HG03442 (cell line): ENCODE data around the gene BCL7A.
"Not testable (repeated sequence)": the region's sequence is repeated elsewhere in the genome, so short reads cannot be mapped to it uniquely, and the experiment has no call there.

Experiments
- ATAC-seq: cut with Tn5 transposase; IDR thresholded peaks from one replicate; pipeline ENCODE4 v1.9.1; 2021; ENCODE audit warnings: mild to moderate bottlenecking, moderate library complexity; ENCODE audit not compliant: unreplicated experiment

Gene BCL7A

DNA sequence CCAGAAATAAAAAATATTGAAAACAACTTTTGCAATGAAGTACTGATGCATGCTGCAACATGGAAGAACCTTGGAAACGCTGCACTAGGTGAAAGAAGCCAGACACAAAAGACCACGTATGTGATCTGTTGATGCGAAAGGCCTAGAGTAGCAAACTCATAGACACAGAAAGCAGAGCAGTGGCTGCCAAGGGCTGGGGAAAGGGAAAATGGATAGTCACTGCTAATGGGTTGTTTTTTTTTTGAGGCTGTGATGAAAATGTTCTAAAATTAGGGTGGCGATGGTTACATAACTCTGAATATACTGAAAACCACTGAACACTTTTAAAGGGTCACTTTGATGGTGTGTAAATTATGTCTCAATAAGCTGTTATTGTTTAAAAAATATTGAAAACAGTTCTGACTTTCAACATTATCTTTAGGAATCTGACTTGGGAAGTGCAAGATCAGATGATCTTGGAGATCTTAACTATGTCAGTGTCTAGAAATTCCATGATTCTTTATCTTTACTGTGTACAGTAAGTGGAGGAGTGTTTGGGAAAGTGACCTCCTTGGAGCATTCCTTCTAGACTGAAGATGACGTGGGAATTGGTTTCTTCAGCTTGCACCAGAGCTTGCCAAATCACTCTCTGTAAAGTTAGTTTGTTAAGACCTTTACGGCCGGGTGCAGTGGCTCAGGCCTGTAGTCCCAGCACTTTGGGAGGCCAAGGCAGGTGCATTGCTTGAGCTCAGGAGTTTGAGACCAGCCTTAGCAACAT is 69.3 kb downstream of the BCL7A start:
- ATAC-seq = no peak

DNA sequence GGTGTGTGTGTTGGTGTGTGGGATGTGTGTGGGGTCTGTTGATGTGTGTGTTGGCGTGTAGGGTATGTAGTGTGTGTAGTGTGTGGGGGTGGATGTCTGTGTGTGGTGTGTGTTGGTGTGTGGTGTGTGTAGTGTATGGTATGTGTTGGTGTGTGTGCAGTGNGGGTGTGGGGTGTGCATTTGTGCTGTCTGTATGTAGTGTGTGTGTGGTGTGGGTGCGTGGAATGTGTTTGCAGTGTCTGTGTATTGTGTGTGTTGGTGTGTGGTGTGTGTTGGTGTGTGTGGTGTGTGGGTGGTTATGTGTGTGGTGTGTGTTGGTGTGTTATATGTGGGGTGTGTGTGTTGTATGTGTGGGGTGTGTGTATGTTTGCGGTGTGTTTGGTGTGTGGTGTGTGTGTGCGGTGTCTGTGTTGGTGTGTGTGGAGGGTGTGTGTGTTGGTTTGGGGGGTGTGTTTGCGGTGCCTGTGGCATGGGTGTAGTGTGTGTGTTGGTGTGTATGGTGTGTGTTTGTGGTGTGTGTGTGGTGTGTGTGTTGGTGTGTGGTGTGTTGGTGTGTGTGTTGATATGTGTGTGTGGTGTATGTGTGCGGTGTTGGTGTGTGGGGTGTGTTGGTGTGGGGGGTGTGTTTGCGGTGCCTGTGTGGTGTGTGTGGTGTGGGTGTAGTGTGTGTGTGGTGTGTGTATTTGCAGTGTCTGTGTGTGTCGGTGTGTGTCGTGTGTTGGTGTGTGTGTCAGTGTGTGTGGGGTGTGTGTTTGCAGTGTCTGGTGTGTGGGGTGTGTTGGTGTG is 71.6 kb downstream of the BCL7A start:
- no peak for ATAC-seq

DNA sequence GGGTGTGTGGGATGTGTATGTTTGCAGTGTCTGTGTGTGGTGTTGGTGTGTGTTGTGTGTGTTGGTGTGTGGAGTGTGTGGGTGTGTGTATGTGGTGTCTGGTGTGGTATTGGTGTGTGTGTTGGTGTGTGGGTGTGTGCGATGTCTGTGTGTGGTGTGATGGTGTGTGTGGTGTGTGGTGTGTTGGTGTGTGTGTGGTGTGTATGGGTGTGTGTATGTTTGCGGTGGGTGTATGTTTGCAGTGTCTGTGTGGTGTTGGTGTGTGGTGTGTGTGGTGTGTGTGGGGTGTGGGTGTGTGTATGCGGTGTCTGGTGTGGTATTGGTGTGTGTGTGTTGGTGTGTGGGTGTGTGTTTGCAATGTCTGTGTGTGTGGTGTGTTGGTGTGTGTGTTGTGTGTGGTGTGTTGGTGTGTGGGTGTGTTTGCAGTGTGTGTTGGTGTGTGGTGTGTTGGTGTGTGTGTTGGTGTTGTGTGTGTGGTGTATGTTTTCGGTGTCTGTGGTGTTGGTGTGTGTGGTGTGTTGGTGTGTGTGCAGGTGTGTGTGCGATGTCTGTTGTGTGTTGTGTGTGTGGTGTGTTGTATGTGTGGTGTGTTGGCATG is 72.6 kb downstream of the BCL7A start:
- no peak for ATAC-seq

DNA sequence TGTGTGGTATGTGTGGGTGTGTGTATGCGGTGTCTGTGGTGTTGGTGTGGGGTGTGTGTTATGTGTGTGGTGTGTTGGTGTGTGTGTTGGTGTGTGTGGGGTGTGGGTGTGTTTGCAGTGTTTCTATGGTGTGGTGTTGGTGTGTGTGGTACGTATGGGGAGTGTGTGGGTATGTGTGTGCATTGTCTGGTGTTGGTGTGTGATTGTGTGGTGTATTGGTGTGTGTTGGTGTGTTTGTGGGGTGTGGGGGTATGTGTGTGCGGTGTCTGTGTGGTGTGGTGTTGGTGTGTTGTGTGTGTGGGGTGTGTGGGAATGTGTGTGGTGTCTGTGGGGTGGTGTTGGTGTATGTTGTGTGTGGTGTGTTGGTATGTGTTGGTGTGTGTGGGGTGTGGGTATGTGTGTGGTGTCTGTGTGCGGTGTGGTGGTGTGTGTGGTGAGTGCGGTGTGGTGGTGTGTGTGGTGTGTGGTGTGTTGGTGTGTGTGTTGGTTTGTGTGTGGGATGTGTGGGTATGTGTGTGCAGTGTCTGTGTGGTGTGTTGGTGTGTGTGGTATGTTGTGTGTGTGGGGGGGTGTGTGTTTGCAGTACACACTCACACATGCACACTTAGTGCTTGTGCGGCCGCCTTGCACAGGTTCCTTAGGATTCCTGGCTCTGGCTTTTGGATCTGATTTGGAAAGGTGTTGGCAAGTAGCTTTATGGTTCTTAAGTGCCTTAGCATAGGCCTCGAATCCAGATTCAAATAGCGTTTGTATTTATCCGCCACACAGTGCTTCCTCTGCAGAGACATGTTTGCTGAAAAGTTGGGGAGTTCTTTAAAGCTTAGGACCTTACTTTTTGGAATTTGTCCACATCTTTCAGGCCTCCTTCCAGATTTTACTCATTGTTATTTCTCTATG is 73.3 kb downstream of the BCL7A start:
- ATAC-seq = no peak

DNA sequence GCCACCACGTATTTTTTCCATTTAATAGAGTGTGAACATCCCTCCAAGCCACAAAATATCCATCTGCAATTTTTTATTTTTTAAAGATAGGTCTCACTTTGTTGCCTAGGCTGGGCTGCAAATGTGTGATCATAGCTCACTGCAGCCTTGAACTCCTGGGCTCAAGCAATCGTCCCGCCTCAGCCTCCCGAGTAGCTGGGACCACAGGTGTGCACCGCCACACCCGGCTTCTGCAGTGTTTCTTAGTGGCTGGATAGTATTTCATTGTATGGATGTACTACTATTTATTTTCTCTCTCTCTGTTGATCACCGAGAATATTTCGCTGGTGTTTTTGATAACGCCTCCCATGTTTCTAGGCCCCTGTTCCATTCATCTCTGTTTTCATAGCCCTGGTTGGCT is 74.3 kb downstream of the BCL7A start:
- no peak for ATAC-seq

DNA sequence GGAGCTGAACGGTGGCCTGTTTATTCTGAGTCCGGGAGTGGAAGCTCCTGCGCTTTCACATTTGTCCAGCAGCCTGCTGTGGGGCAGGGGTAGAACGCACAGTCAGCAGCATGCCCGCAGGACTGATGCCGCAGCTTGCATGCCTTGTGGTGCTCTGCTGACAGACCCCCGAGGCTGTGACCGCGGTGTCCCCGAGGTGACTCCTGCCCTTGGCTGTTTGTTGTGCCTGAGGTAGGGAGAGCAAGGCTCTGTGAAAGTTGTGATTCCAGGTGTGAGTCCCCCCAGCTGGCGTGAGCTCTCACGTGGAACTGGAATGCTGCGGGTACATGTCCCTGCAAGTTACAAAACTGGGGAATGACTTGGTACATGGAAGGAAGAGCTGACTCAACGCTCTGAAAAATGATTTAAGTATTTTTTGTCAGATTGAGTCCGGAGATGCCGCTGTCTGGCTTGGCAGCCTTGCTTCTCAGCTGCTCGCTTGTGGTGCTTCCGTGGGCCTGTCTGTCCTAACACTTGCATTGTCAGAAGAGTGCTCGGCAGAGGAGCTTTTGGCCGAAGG is 75.0 kb downstream of the BCL7A start:
- no peak for ATAC-seq

DNA sequence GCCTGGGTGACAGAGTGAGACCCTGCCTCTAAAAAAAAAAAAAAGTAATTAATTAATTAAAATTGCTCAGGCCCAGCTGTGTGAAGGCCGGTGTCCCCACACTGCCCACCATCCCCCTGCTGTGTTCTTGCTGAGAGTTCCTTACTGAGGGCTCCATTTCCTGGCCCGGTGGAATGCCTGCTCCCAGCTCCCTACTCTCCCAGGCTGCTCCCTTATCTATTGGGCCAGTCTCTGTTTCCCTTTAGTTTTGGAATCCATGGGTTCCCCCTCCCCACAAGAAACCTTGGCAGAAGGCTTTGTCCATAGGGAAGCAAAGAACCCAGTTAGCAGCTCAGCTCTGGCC is 75.9 kb downstream of the BCL7A start:
- ATAC-seq = no peak

DNA sequence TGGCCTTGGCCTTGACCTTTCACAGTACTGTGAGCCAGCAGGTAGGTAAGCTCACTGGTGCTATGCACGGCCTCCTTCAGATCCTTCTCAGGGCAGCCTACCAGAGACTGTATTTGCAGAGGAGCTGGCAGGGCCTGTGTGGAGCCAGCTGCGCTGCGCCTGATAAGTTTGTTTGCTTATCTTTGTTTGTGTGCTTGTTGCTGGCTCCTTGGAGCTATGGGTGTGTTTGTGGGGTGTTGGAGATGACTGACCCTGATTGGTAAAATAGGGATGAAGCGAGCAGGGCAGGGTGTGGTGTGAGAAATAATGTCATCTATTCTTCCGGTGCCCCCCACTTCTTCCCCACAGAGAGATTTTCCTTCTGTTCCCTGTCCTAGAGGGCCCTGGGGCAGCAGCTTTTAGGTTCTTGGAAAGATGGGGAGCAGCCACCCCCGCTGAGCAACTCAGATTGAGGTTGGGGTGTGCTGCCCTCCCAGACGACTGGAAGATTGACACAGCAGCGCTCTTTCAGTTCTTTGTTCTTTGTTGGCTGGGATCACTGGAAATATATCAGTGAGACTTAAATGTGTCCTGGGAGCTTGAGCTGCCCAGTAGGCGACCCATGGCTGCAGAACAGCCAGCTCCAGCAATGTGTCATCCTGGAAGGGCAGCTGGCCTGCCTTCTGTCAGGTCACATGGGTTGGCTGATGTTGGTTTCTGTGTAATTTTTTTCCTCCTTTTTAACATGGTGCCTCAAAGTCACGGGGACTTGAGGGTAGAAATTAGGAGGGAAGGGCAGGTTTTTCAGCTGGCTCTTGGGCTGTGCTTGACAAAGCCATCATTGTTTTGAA is 76.5 kb downstream of the BCL7A start:
- no peak for ATAC-seq

DNA sequence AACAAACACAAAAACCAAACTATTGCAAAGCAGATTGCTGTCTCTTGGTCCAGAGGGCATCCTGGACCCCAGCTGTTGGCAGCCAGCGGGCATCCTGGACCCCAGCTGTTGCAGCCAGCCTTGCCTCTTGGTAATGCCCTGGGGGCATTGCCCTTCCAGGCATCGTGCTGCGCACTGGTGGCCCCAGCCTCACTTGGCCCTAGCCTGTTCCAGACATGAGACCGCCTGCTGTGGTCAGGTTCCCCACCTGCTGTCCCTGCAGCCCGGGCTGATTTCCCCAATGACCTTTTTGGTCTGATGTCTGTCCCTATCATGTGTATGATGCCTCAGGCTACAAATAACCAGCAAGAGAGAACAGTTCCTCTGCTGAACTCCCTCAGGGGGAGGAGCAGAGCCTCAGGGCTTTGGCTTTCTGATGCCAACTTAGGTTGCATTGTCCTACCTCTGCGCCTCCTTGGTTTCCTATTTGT is 77.6 kb downstream of the BCL7A start:
- ATAC-seq = no peak

DNA sequence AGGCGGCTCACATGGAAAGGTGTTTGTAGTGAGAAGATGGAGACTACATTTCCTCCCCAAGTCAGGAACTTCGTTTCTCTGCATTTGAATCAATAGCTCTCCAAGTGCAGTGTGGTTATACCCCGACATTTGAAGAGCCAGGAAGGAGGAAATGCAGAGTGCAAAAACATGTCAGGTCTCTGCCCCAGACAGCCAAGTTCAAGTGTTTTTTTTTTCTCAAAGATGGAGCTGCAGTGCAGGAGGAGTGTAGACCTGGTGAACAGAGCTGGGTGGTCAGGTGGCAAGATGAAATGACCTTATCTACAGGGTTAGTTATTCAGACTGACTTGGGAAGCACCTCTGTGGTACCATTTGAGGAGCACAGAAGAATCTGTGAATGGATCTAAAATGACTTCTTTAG is 78.2 kb downstream of the BCL7A start:
- no peak for ATAC-seq

DNA sequence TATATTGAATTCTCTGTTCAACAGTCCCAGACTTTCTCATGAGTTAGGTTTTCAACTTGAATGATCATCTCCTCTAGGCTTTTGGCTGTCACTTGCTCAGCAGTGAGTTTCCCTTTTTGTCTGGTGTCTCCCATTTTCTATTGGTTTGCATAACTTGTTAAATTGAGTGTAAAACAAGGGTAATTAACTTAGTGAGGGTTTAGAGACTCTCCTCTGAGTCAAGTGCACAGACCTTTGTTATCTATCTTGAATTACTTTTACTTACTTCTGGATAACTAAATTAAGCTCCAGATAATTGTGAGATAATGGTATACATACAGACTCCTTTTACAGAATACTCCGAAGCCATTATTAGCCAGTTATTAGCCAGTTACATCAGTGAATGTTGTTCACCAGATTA is 78.9 kb downstream of the BCL7A start:
- no peak for ATAC-seq

DNA sequence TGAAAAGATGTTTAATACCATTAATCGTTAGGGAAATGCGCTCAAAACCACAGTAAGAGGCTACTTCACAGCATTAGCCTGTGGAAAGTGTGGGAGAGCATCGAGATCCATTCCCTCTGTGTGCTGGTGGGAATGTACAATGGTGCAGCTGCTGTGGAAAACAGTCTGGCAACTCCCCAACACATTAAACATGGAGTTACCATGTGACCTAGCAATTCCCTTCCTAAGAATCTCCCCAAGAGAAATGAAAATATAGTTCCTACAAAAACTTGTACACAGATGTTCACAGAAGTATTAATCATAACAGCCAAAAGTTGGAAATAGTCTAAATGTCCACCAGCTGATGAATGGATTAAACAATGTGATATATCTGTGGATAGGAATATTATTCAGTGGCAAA is 80.6 kb downstream of the BCL7A start:
- ATAC-seq = no peak

DNA sequence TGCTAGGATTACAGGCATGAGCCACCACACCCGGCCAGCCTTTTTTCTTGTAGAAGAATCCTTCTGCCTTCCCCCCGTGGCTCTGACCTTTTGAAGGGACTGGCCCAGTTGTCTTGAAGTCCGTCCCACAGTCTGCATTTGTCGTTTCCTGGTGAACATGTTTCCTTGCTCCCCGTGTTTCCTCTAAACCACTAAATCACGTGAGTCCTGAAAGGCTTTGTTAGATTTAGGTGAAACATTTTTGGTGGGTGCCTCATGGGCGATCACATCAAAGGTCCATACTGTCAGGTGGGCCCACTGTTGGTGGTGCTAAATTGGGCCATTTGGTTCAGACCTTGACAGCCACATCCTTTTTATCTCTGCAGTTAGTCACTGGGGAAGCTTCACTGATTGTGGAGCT is 83.2 kb downstream of the BCL7A start:
- no peak for ATAC-seq

DNA sequence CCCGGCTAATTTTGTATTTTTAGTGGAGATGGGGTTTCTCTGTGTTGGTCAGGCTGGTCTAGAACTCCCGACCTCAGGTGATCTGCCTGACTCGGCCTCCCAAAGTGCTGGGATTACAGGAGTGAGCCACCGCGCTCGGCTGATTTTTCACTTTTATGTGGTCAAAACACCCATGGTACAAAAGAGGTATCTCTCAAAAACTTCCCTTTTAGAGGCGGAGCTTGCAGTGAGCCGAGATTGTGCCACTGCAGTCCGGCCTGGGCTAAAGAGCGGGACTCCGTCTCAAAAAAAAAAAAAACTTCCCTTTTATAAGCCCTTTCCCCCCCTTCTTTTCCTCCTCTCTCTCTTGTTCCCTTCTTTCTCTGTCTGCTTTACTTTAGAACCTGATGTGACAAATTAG is 83.8 kb downstream of the BCL7A start:
- ATAC-seq = not testable (repeated sequence)

DNA sequence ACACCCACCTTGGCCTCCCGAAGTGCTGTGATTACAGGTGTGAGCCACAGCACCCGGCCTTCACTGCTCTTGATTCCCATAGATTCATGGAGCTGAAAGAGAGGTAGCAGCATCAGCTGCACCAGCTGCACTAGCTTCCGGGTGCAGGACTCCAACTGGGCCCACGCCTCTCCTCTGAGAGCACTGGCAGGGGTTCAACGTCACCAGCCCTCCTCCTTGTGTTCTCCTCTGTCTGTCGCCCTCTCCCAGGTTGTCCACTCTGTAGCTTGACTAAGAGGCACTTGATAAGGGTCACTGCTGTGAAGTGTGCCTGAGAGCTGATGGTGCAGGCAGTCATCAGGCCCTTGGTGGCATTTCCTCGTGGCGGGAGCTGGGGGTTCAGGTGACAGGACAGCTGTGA is 85.2 kb downstream of the BCL7A start:
- no peak for ATAC-seq

DNA sequence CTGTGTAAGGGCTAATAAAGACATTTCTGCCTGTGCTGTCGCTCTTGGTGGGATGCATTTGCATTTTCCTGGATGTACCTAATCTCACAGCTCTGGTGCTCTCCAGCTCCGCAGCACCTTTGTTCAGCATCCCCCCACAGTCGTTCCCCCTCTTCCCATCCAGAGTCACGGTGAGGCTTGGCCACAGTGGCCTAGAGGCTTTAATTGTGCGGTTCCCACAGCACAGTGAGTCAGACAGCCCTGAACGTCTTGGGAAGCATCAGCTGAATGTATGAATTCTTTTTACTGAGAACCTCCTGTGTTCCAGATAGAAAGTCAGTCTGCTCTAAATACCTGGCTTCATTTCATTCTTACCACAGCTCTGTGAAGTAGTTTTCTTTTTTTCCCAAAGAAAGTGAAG is 85.6 kb downstream of the BCL7A start:
- no peak for ATAC-seq

DNA sequence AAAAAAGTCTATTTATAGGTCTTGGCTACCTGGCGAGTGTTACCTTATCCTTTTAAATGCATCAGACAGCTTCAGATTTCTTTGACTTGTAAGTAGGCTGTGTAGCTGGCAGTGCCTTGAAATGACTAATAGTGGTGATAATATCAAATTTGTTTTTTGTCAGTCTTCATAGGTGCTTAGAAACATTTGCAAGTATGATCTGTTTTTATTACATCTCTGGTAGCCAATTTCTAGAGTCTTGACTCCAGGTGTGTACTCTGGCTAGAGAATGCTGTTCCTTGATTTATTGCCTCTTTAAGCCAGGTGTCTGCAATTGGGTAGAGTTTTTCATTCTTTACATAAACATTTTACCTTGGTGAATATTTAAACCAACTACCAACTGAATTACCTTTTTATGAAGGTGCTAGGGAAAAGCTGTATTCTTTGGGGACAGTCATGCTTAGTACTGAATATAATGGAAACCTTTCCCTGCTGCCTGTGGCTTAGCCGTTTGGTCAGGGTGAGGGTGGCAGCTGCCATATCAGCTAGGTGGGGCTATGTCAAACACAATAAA is 89.5 kb downstream of the BCL7A start:
- ATAC-seq = no peak
